Measurements from ENCODE around the gene SAG.
A peak's percentile ranks its signal among the peaks of the same experiment; 100 is the strongest.
"Not testable (repeated sequence)": the region's sequence is repeated elsewhere in the genome, so short reads cannot be mapped to it uniquely, and the experiment has no call there.

SAG gene

GRCh38 chr2:233328922-233329321 lies 21.3 kb downstream of the SAG start:
- TF ChIP-seq CTCF (IDR thresholded peaks at IDR 0.05; ENCODE audit: control extremely low read depth, extremely low read depth, low read depth, missing control alignments) = no peak
- CTCF ChIA-PET = interaction anchor here (1.2 to 3.4 kb wide), 2 partner anchors 25 to 76 kb away, joined by 3 to 18 read pairs; partner anchors contain the start of gene DGKD
- POLR2A ChIA-PET = no interaction called here

DNA sequence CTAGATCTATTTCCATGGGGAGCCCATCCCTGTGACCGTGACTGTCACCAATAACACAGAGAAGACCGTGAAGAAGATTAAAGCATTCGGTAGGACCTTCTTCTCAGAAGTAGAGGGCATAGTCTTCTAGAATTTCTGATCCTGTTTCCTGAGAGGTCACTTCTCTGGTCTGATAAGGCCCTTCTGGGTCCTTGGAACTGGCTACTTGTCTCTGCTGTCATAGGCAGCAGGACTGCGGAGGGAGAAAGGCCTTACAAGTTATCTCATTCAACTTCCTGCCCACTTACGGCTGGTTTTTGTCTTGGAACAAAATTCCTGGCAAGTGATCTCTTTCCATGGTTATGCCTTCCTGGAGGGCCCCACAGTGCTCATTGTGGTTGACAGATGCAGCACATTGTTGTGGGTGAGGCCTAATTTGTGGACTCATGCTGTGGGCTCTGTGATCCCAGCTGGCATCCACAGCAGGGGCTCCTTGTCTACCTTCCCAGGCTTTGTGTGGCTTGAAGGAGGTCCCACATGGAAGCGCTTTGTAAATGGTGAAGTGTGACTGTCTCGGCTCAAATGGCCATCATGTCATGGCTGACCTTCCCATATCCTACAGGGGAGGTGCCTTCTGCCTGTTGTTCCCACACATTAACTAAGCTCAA lies 22.0 kb downstream of the SAG start:
- no peak for DNase-seq (ENCODE audit: extremely low spot score)
- CTCF ChIA-PET = interaction anchor here (1.4 to 3.4 kb wide), 3 partner anchors 9 to 24 kb away, joined by 3 to 18 read pairs (median 11); partner anchors contain the start of gene DGKD
- no peak for TF ChIP-seq CTCF (IDR thresholded peaks at IDR 0.05; ENCODE audit: control extremely low read depth, extremely low read depth, low read depth, missing control alignments)
- POLR2A ChIA-PET = no interaction called here

More at GRCh38 chr2:233328922-233329321, 21.3 kb downstream of the SAG start:
- DNase-seq (ENCODE audit: extremely low spot score) = no peak

- ChIA-PET POLR2A (no interaction called here), CTCF (interaction anchor here (1.2 to 3.4 kb wide), 5 partner anchors 10 to 23 kb away, joined by 3 to 18 read pairs (median 5); partner anchors contain the start of gene DGKD)
- DNase-seq (ENCODE audit: extremely low spot score) = peak; percentile 66
- TF ChIP-seq CTCF (IDR thresholded peaks at IDR 0.05; ENCODE audit: control extremely low read depth, extremely low read depth, low read depth, missing control alignments) = no peak
These were observed 23.9 kb downstream of the SAG start for GRCh38 chr2:233331536-233331935.

GRCh38 chr2:233332125-233332524 lies 24.5 kb downstream of the SAG start:
- ChIA-PET CTCF (interaction anchor here (1.2 to 3.4 kb wide), 6 partner anchors 10 to 22 kb away, joined by 3 to 18 read pairs (median 6); partner anchors contain the start of gene DGKD), POLR2A (no interaction called here)
- DNase-seq (ENCODE audit: extremely low spot score) = no peak
- no peak for TF ChIP-seq CTCF (IDR thresholded peaks at IDR 0.05; ENCODE audit: control extremely low read depth, extremely low read depth, low read depth, missing control alignments)

GRCh38 chr2:233334915-233335314 lies 27.3 kb downstream of the SAG start:
- ChIA-PET POLR2A (no interaction called here), CTCF (interaction anchor here (1.6 to 2.7 kb wide), 3 partner anchors 19 to 48 kb away, joined by 3 to 6 read pairs (median 4); no protein-coding TSS in a partner anchor)
- no peak for TF ChIP-seq CTCF (IDR thresholded peaks at IDR 0.05; ENCODE audit: control extremely low read depth, extremely low read depth, low read depth, missing control alignments)
- no peak for DNase-seq (ENCODE audit: extremely low spot score)

- CTCF ChIA-PET = interaction anchor here (1.3 to 1.6 kb wide), 3 partner anchors 11 to 47 kb away, joined by 3 to 4 read pairs (median 4); no protein-coding TSS in a partner anchor
- DNase-seq (ENCODE audit: extremely low spot score) = not testable (repeated sequence)
These were observed 28.5 kb downstream of the SAG start for GRCh38 chr2:233336091-233336490.

GRCh38 chr2:233336541-233336940 lies 28.9 kb downstream of the SAG start:
- CTCF ChIA-PET = interaction anchor here (1.2 to 1.3 kb wide), 2 partner anchors 10 to 13 kb away, joined by 4 to 5 read pairs; no protein-coding TSS in a partner anchor
- POLR2A ChIA-PET = interaction anchor here (0.6 to 0.7 kb wide), 2 partner anchors 202 to 283 kb away, joined by 3 to 6 read pairs; no protein-coding TSS in a partner anchor
- no peak for DNase-seq (ENCODE audit: extremely low spot score)
- TF ChIP-seq CTCF (IDR thresholded peaks at IDR 0.05; ENCODE audit: control extremely low read depth, extremely low read depth, low read depth, missing control alignments) = no peak

More at GRCh38 chr2:233336091-233336490, 28.5 kb downstream of the SAG start:
- POLR2A ChIA-PET = not testable (repeated sequence)

Measured in GM10248 (cell line).